Activated T-cell treated with anti-CD3 and anti-CD28 coated beads for 24 hours (primary cell): ENCODE results near the gene ABTB1.

Experiments used
- DNase-seq: peaks from one replicate; pipeline ENCODE4 v3.0.0-alpha.2; 2020; ENCODE audit warnings: low read depth

The ABTB1 gene

DNA sequence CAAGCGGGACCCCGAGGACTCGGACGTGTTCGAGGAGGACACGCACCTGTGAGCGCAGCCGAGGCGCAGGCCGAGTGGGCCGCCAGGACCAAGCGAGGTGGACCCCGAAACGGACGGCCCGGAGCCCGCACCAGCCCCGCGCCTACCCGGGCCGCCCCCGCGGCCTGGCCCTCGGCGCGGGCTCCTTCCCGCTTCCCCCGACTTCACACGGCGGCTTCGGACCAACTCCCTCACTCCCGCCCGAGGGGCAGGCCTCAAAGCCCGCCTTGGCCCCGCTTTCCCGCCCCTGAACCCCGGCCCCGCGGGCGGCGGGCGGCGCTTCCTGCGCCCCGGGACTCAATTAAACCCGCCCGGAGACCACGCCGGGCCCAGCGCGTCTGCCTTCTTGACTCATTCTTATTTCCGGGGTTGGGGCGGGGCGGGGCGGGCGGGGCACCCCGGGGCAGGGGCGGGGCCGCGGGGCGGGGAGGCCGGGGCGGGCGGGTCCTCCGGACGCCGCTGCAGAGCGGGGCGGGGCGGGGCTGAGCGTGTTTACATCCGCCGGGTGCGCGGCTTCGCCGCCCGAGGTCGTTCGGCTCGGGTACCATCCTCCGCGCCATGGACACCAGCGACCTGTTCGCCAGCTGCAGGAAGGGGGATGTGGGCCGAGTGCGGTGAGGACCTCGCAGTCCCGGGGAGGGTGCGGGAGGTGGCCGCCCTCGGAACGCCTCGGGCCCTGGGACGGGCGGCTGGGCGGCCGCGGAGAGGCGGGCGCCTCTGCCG lies at the start of gene ABTB1:
Gene ABTB1, plus strand, starts transcription at position 524 of the 762 bp plus-strand sequence. Its CDS starts 74 bp downstream, at position 598.
- peak; percentile 81 for DNase-seq

DNA sequence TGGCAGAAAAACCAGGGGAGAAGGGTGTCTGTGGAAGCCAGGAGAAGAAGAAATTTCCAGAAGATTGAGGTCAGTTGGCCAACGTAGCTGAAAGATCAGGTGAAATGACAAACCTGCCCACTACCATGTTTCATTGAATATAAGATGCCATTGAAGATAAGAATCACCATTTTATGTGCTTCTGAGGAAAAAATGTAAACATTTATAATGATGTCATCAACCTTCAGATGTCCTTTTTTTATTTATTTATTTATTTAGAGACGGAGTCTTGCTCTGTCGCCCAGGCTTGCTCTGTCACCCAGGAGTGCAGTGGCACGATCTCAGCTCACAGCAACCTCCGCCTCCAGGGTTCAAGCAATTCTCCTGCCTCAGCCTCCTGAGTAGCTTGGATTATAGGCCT lies 48.7 kb upstream of the ABTB1 start:
- DNase-seq = no peak

DNA sequence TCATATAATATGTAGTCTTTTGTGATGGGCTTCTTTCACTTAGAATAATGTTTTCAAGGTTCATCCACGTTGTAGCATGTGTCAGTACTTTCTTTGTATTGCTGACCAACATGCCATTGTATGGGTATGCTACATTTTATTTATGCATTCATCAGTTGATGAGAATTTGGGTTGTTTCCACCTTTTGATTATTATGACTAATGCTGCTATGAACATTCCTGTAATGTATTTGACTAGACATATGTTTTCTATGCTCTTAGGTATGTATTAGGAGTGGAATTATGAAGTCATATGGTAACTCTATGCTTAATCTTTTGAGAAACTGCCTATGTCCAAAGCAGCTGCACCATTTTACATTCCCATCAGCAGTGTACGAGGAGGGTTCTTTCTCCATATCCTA lies 46.9 kb upstream of the ABTB1 start:
- no peak for DNase-seq

- no peak for DNase-seq
Measured at GRCh38 chr3:127628426-127628787, 44.3 kb upstream of the ABTB1 start.

DNA sequence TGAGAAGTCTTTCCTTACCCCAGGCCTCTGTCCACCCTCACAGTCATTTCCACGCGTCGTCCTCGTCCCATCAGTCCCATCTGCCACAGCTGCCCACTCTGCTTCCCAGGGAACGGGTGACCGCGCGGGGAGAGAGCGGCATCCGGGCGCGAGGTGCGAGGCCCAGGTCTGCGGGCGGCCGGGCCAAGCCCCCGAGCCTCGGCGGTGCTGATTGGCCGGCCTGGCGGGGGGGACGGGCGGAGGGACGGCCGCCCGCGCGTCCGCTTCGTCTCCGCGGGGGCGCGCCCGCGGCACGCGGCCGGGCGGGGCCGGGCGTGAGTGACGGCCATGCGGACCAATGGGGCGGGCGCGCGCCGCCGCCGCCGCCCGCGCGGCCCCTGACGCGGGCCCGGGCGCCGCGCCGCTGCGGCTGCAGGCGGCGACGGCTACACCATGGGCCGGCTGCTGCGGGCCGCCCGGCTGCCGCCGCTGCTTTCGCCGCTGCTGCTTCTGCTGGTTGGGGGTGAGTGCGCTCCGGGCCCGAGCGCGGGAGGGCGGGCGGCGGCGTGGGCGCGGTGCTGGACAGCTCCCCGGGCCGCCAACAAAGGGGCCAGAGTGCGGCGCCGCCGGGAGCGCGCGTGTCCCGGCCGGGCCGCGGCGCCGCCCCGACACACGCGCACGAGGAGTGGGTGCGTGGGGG lies 43.8 kb upstream of the ABTB1 start, which contains the start of gene PODXL2:
Gene PODXL2, plus strand, starts transcription at position 398 of the 679 bp plus-strand sequence. Its CDS starts 35 bp downstream, at position 433.
- no peak for DNase-seq

GRCh38 chr3:127629467-127630403 lies 43.0 kb upstream of the ABTB1 start:
- no peak for DNase-seq

GRCh38 chr3:127630811-127631714 lies 41.7 kb upstream of the ABTB1 start:
- DNase-seq = no peak

- no peak for DNase-seq
Measured at GRCh38 chr3:127632035-127632820, 40.5 kb upstream of the ABTB1 start.

- DNase-seq = no peak
Measured at GRCh38 chr3:127634653-127635052, 38.1 kb upstream of the ABTB1 start.

DNA sequence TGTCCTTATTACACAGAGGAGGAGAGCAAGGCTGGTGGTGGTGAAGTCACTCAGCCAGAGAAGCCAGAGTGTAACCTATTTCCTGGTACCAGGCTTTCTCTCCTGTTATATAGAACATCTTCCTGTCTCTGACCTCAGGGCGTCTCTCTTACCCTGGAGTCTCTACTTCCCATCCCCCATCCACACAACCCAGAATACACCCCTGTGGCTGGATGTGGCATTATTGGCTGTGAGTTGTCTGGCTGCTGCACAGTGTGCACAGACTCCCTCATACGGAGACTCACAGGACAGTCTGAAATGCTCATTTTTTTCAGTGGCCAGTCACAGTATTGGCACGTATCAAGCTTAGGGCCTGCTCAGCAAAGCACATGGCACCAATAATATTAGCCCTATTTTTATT lies 35.2 kb upstream of the ABTB1 start:
- no peak for DNase-seq

GRCh38 chr3:127637971-127638370 lies 34.8 kb upstream of the ABTB1 start:
- DNase-seq = no peak

GRCh38 chr3:127639173-127640041 lies 33.3 kb upstream of the ABTB1 start:
- DNase-seq = no peak

DNA sequence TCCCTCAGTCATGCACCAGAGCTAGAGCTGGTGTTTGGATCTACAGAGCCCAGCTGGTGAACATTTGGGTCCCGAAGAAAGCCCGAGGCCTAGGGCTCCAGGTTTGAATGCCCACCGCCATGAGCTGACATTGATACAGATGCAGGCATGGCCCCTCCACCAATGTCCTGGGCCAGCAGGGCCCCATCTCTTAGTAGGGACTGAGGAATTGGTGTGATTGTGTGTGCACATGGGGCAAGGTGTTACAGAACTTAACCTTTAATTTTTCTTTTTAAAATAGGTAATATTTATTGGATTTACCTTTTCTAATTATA lies 32.8 kb upstream of the ABTB1 start:
- no peak for DNase-seq

GRCh38 chr3:127644641-127645370 lies 27.9 kb upstream of the ABTB1 start:
- DNase-seq = no peak

GRCh38 chr3:127645371-127646015 lies 27.3 kb upstream of the ABTB1 start:
- DNase-seq = no peak

- no peak for DNase-seq
Measured at GRCh38 chr3:127646501-127647046, 26.2 kb upstream of the ABTB1 start.

DNA sequence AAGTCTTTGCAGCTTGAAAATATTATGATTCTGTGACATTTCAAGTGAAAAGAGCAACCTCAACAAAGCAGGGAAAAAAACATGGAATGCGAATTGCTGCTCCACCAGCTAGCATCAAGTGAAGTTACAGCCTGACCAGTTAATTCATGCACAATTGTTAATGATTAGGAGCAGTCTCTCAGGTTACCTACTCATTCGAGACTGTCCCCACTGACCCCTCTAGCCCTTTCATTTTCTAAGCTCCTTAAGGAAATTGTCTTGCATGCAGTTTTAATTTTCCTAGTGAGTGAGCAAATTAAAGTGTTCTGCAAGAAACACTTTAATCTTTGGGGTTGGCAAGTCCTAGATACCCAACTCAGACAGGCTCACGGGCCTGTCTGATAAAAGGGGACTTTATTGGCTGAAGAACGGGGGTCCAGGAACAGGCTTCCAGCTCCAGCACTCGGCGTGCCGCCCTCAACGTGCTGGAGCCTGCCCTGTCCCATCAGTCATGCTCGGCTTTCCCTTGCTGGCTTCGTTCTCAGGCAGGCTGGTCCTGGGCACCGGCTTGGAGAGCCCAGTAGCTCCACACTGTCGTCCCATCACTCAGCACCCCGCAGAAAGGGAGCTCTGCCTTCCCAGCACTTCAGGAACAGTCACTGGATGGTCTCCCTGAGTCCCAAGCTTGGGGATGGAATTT lies 25.4 kb upstream of the ABTB1 start:
- no peak for DNase-seq

DNA sequence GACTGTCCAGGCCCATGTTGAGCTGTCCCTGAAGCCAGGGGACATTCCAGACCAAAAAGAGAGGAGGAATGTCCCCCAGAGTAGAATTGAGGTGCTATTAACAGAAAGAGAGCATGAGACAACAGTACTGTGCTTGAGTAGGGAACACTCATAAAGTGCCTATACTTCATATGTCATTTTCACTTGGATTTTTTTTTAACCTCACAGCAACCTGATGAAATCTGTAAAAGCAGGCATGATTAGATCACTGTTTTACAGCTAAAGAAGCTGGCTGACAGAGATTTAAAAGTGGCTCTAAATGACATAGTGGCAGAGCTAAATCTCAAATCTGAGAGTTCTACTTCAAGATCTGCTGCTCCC lies 24.9 kb upstream of the ABTB1 start:
- DNase-seq = no peak
